Measurements from ENCODE around the gene SEPTIN2.

GRCh38 chr2:241279828-241280227 lies 35.9 kb upstream of the SEPTIN2 start:
- TF ChIP-seq ZNF274 (IDR thresholded peaks at IDR 0.05; ENCODE audit: low read depth, low read length) (no peak), YY1 (IDR thresholded peaks at IDR 0.05; ENCODE audit: insufficient read depth, insufficient read length) (no peak), SUZ12 (IDR thresholded peaks at IDR 0.05; ENCODE audit: extremely low read depth, insufficient read depth, insufficient read length) (no peak)

Data from NT2/D1 (cell line).